ENCODE data around the gene IGFBP7.

Gene IGFBP7

DNA sequence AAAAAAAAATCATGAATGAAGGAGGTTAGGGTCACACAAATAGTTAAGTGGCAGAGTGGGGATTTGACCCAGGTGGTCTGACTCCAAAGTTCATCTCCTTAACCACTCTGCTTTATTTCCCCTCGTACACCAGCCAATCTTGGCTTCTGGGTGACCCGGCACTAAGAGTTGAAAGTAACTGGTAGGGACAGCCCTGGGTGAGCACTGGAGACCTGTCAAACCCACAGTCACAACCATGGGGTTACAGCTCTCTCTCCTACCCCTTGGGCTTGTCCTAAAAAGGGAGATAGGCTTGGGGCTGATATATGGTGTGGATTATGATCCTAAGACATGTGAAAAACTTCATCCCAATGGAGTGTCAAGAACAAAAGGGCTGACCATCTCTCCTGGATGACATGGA is 12.5 kb downstream of the IGFBP7 start:
- DNase-seq (ENCODE audit: low read depth) = no peak

DNA sequence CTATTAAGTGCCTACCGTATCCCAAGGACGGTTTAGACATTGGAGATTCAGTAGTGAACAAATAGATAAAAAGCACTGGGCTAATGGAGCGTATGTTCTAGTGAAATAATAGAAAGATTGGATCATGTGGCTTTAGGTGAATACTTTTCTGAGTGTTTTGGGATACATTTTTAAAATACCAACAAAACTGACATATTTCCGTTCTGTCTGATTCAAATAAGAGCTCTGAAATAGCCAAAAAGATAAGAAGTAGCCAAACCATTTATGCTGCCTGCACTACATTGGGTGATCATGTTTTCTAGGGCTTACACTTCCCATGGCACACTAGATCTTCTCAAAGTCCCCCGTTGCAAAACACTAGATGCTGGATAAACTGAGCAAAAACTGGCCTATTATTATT is 14.2 kb downstream of the IGFBP7 start:
- DNase-seq (ENCODE audit: low read depth) = no peak

DNA sequence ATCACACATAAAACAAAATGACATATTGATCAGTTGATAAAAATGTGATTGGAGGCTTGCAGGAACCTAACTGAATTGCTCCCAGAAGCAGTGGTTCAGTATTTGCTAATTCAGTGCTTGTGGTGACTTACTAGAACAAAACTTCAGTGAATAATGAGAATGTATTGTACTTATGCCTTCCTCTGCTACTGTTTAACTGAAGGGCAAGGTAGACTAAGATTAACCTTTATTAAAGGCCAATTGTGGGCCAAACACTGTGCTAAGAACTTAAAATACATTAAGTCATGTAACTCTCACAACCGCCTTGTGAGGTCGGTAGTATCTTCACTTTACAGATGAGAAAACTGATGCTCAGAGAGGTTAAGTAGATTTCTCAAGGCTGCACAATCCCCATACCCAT is 14.9 kb downstream of the IGFBP7 start:
- DNase-seq (ENCODE audit: low read depth) = no peak

DNA sequence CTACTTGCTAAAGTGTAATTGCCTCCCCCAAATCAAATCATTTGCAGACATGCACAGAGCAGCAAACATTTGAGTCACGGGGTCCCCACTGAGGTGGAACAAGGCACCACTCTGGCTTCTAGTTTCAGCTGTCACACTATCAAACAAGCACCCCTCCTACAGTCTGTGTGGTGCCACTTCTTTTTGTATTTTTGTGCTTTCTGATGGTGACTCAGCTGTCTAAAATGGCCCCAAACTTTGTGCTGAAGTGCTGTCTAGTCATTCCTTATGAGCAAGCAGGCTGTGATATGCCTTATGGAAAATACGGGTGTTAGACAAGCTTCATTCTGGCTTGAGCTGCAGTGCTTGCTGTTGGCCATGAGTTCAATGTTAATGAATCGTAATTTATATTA is 15.4 kb downstream of the IGFBP7 start:
- no peak for DNase-seq (ENCODE audit: low read depth)

DNA sequence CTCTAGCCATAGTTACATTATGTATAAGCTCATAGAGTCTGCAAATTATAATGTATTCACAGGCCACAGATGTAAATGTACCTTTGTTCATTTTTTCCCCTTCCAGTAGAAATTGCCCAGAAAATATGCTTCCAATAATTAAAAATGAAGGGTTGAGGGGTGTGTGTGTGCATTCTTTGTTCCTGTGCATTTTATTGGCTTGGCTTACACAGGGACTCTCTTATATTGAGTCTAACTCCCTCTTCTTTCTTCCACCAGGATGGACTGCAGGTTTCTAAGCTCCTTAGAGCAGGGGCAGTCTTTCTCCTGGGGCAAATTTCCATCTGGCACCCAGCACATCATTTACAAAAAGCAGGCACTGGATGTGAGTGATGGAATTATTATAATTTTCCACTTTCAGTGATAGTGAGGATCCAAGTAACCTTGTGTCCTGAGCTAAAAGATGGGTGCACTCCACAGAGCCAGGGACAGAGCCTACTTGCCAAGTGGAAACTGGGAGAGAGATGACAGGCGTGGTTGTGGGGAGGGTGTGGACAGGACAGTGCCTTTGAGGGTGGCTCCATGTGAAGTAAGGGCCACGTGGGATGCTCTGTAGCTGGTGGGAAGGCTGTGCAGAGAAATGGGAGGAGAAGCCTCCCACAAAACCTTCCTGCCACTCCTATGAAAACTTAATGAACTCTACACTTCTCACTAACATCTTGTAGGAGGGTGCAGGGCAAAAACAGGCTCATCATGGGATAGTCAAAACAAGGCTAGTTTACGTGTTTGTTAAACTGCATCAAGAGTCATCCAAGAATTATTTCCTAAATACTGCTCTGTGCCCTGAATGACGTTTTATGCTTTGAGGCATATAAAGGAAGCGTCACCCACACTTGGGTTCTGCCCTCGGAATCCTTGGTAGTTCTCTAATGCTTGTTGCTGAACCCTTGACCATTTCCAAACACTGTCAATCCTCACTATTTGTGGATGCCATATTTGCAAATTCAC is 16.0 kb downstream of the IGFBP7 start:
- no peak for DNase-seq (ENCODE audit: low read depth)

DNA sequence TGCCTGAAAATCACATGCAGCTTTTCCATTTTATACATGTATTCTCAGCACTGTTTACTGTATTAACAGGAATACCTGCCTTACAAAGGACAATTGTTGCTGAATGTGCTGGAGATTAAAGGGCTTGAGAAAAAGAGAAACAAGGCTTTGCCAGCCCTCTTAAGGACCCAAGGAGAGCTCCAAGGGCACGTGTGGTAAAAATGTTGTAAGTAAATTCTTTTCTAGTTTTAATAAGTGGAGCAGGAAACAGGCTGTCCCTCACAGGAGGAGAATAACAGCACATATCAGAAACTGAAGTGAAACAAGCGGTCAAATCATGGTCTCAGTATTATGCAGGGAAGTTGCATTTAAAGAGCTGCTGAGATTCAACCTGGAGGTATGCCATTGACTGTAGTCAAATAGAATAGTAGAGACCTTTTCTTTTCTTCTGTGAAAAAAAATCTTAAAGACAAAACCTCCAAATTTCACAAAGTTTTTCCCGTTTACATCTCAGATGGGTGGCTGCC is 18.5 kb downstream of the IGFBP7 start:
- no peak for DNase-seq (ENCODE audit: low read depth)

DNA sequence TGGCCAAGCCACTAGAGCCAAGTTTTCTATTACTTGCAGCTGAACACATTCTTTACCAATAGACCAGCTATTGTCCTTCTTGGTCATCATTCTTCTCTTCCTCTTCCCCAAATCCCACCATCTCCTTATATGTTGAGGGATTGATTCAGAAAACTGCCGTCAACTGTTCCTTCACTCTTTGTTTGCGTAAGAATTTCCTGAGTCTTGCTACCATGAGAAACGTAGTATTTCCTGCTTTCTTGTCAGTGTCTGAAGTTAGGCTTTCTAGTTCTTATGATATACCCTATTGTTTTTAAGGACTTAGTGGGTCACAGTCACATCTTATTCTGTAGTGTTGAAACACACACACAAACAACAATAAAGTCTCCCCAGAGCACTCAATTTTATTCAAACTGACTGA is 20.1 kb downstream of the IGFBP7 start:
- no peak for DNase-seq (ENCODE audit: low read depth)

DNA sequence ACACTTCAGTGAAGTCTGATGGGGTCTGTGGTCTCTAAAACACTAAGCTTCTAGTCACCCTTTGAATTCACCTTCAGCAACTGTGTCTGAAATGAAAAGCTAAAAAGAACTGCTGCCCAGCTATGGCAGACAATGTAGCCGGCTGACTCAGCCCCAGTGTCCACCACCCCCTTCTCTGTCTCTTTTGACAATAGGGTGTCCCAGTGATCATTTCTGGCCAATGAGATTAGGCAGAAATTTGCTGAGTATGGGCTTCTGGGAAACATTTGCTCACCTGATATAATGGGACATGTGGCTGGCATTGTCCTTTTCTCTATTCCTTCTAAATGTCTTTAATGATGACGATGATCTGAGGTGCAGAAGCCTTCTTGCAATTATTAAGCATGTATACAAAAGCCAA is 20.6 kb downstream of the IGFBP7 start:
- no peak for DNase-seq (ENCODE audit: low read depth)

DNA sequence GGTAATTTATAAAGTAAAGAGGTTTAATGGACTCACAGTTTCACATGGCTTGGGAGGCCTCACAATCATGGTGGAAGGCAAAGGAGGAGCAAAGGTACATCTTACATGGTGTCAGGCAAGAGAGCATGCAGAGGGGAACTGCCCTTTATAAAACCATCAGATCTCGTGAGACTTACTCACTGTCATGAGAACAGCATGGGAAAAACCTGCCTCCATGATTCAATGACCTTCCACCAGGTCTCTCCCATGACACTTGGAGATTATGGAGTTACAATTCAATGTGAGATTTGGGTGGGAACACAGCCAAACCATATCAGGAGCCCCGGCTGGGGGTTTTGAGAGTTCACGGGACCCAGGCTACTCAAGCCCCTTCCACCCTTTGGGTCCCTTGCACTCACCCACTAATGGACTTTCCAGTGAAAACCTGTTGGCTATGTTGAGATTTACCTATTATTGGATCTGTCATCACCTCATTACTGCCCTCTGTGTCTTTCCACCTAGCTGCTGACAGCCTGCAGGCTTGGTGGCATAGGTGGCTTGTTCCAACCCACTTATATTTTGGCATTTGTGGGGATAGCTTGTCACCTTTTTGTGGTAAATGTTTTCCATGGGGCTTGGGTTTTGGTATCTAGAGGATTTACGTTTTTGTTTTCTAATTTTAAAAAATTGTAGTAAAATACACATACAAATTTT is 24.0 kb downstream of the IGFBP7 start:
- DNase-seq (ENCODE audit: low read depth) = no peak

DNA sequence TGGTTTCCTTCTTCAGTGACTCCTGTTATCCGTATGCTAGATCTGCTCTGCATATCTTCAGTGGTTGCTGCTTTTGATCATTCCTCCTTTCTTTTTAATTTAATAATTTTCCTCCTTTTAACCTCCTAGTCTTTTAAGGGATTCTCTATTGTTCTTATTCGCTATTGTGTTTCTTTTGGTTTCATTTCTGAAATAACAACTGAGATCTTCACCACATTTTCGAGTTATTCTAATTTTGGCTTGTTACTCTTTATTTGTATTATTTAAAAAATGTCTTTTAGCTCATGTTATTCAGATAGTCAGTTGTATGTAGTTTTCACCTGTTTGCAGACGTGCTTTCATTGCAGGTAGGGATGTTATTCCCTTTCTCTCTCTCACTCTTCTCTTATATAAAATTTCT is 24.9 kb downstream of the IGFBP7 start:
- DNase-seq (ENCODE audit: low read depth) = no peak

DNA sequence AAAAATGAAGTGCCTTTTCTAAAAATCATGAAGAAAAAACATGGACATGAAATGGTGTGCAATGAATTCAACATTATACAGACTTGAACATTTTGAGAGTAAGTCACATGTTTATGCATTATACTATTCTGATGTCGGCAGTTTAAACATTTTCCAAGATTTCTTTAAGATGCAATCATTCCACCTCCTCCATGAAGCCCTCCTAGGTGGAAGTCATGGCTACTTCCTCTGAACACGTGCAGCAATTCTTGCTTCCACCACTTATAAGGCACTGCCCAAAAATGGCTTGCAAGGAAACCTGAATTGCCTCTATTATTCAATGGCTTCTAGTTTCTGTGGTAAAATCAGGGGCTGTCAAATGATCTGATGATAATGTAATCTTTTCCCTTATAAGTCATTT is 25.8 kb downstream of the IGFBP7 start:
- DNase-seq (ENCODE audit: low read depth) = no peak

DNA sequence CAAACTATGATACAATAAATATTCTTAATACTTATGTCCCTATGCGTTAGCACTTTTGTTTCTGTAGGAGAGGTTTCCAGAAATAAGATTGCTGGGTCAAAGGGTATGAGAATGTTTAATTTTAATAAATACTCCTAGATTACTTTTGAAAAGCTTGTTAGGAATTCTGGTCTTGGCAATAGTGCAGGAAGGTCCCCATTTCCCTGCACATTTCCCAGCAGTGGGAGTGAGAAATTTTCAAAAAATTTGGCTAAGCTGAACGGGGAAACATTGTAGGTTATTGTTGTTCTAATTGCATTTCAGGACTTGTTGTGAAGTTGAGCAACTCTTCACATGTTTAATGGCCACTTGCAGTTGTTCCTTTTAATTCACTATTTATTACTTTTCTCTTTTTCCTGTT is 27.1 kb downstream of the IGFBP7 start:
- no peak for DNase-seq (ENCODE audit: low read depth)

DNA sequence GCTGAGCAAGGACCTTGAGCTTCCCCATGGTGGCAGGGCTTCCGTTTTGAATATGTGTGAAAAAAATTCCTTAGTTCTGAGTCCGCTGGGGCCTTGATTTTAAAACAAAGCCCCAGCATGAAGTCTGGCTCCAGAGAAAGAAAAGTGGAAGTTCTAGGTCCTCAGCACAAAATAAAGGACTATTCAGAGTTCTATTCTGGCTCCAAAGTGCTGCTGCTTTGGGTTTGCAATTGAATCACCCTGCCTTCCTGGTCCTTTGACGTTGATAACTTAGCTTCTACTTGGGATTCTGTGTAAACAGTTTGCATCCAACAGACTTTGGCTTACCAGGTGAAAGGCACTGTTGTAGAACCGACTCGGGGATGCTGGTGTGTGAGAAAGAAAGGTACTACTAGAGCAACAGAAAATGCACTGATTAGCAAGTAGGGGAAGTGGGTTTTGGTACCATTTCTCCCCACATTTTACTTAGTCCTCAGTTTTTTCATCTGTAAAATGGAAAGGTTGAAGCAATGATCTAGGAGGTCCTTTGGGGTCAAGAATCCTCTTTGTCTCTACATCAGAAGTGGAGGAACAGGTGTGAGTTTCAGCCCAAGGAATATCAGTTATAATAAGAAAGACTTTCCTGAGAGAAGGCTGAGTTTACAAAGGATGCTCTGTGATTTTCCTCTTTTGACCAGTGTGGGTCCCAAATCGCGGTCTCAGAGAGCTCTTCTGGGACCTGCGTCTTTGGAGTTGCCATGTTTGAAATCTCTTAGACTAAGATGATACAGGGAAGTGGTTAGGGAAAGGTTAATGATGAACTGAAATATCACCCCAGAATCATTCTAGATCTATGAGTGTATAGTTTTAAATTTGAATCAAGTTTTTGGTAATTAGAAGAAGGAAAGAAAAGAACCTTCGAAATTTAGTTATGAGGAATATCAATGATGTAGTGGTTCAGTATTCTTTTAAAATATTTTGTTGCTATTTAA is 28.2 kb downstream of the IGFBP7 start:
- no peak for DNase-seq (ENCODE audit: low read depth)

DNA sequence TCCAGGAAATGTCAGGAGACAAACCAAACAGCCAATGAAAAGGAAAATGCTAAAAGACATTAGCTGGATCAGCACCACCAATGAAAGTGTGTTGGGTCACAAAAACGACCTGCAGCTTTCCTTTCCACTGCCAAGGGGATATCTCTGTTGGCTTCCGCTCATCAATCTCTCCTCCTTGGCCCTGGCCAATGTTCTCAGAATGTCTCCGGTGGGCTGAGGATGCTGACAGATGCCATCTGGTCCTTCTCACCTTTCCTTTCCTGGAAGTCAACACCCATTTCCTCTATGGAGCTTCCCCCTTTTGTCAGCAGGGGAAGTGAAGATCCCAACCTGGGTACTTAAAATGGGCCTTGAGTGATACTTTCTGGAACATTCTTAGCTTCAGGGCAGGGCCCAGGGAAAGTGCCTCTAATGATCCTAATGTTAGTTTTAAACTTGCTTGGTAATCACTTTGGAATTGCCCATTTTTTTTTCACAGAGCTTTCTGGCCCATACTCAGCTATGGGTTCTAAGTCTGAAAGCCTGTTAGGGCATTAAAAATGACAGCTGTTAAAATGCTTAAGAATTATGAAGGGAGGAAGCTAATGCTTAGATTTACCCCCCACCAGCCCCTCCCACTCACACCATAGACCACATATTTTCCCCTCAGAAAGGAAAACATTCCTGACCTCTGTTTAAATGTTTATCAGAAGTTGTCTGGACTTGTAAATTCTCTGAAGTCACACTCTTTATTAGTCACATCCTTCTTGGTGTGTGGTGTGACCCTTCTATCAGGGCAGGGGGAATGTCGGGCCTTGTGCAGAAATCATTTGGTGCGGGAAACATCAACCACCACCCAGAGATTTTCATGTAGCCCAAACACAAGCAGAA is 29.2 kb downstream of the IGFBP7 start:
- no peak for DNase-seq (ENCODE audit: low read depth)

DNA sequence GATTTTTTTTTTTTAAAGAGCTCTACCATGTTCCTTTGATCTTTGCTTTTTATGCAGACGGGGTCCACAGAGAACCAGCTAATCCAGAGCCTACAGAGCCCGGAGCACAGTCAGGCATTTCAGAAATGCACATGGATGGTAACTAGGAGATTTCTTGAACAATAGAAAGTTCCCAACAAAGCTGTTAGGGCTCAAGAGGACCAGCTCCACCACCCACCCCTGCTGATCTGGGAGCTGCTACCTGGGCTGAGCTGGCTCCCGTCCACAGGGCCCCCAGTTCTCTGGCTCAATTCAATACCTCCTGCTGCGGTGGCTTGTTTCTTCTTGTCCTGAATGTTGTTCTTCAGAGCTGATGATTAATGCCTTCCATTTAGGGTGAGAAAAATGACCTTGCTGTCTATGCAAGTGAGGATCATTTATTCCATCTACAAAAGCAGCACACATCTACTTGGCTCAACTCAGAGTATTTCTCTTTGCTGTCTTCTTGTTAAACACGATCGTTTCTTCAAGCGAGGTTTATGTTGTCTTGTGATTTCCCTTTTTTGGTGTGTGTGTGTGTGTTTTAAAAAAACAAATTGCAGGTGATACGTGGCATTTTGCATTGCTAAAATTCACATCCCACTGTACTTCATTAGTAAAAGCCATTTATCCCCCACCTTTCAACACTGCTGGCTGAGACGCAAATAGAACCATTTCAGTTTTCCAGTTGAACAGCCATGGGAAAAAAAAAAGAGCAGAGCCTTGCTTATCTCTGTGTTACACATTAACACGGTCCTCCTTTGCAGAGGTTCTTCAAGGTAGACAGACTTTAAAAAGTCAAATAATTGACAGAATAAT is 31.3 kb downstream of the IGFBP7 start:
- DNase-seq (ENCODE audit: low read depth) = no peak

DNA sequence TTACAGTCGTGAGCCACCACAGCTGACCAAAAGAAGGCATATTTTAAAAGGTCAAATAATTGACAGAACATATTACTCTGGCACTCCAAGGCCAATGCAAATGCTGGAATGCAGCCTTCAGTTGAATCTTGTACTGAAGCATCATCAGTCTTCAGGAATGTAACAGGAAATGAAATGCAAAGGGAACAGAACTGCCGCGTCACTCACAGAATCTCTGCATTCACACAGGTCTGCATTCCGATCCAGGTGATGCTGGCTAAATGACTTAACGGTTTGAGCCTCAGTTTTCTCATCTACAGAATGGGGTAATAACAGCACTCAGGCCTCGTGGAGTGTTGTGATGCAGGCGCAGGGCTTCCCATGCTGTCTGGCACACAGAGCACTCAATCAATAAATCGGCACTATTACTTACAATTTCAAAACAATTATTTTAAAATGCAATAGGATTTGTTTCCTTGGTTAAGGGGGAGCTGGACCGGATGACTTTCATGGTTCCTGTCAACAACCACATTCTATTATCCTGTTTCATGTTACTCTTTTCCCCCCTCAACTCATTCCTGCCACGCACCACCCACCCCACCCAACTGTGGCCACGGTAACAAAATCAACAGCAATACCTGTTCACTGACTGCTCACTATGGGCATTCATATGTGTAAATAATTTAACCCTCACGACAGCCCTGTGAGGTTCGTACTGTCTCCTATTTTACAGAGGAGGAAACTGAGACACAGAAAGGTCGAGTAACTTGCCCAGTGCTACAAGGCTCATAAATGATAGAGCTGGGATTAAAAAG is 32.4 kb downstream of the IGFBP7 start:
- no peak for DNase-seq (ENCODE audit: low read depth)

DNA sequence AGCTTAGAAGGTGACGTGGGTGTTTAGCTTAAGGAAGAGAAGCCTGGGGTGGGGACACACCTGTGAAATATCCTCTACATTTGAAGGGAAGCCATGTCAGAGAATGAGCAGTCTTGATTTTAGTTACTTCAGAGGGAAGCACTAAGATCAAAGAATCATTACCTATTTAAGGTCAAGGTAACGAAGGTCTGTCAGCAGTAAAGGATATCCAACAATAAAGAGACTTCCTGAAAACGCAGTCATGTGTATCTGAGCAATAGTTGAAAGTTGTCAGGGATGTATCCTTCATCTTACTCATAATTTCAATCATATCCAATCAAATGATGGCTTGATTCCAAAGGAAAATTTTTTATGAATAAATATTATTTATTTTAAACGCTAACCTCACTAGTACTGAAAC is 33.5 kb downstream of the IGFBP7 start:
- DNase-seq (ENCODE audit: low read depth) = no peak

DNA sequence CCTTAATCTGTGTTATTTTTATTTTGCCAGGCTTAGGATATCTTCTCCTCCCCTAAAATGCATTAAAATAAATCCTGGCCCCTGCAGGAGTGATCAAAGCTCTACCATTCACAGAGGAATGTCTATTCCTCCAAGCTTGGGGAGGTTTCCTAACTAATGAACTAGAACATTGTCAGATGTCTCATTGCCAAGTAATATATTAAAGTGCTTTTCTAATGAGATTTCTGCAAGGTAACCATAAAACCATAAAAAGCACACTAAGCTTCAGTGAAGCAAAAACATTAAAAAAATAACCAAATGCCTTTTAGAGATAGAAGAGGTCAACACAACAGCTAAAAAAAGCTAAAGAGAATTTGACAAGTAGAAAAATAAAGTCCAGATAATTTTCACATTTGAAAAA is 34.8 kb downstream of the IGFBP7 start:
- DNase-seq (ENCODE audit: low read depth) = no peak

DNA sequence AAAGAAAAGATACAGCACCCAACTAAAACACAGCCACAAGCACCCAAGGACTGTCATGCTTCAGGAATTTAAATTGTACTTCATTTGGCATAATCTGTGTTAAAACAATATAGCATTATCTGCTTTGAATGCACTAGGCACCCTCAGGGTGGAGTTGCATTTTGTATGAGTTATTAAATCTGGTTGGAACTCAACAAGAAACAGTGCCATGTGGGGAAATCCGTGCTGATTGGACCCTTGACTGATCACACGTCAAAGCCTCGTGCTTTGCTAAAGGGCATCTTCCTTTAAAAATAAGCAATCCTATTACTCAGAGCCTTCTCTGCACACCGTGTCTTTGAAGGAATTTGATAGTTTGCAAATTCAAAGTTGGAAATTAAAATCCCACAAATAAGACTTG is 35.4 kb downstream of the IGFBP7 start:
- DNase-seq (ENCODE audit: low read depth) = no peak

Data from stimulated activated CD8-positive, alpha-beta memory T cell treated with anti-CD3 and anti-CD28 coated beads, Interleukin-12 subunit alpha, Interleukin-12 subunit beta, amount 100 ng/mL, for 4 hours (primary cell).